ENCODE results near the gene PHF20.
"Not testable (repeated sequence)": the region's sequence is repeated elsewhere in the genome, so short reads cannot be mapped to it uniquely, and the experiment has no call there.

The PHF20 gene

GRCh38 chr20:35783811-35784210 lies 12.0 kb downstream of the PHF20 start:
- DNase-seq: not testable (repeated sequence)

GRCh38 chr20:35785541-35785940 lies 13.7 kb downstream of the PHF20 start:
- not testable (repeated sequence) for DNase-seq

GRCh38 chr20:35788796-35789195 lies 17.0 kb downstream of the PHF20 start:
- no peak for DNase-seq

GRCh38 chr20:35791097-35791496 lies 19.3 kb downstream of the PHF20 start:
- DNase-seq: no peak

GRCh38 chr20:35791821-35792220 lies 20.0 kb downstream of the PHF20 start:
- peak; percentile 80 for DNase-seq

GRCh38 chr20:35792740-35793139 lies 20.9 kb downstream of the PHF20 start:
- DNase-seq: no peak

GRCh38 chr20:35796571-35796970 lies 24.8 kb downstream of the PHF20 start:
- no peak for DNase-seq

- no peak for DNase-seq
These were observed 30.1 kb downstream of the PHF20 start for GRCh38 chr20:35801865-35802264.

GRCh38 chr20:35806075-35806474 lies 34.3 kb downstream of the PHF20 start:
- DNase-seq: no peak

GRCh38 chr20:35807877-35808276 lies 36.1 kb downstream of the PHF20 start:
- DNase-seq: no peak

- DNase-seq: peak; percentile 30
These were observed 48.9 kb downstream of the PHF20 start for GRCh38 chr20:35820715-35821114.

- DNase-seq: peak; percentile 82
These were observed 50.0 kb downstream of the PHF20 start for GRCh38 chr20:35821807-35822242.

GRCh38 chr20:35823147-35823546 lies 51.3 kb downstream of the PHF20 start:
- DNase-seq: no peak

GRCh38 chr20:35823937-35824336 lies 52.1 kb downstream of the PHF20 start:
- no peak for DNase-seq

- DNase-seq: no peak
These were observed 54.7 kb downstream of the PHF20 start for GRCh38 chr20:35826397-35826998.

GRCh38 chr20:35828434-35828833 lies 56.6 kb downstream of the PHF20 start:
- DNase-seq: no peak

GRCh38 chr20:35828916-35829315 lies 57.1 kb downstream of the PHF20 start:
- no peak for DNase-seq

- no peak for DNase-seq
These were observed 58.4 kb downstream of the PHF20 start for GRCh38 chr20:35830264-35830663.

- peak; percentile 53 for DNase-seq
These were observed 59.2 kb downstream of the PHF20 start for GRCh38 chr20:35831029-35831428.

- DNase-seq: no peak
These were observed 60.2 kb downstream of the PHF20 start for GRCh38 chr20:35831971-35832370.

- no peak for DNase-seq
These were observed 61.4 kb downstream of the PHF20 start for GRCh38 chr20:35833241-35833640.

GRCh38 chr20:35837577-35838195 lies 65.9 kb downstream of the PHF20 start:
- DNase-seq: no peak

GRCh38 chr20:35838205-35838604 lies 66.4 kb downstream of the PHF20 start:
- no peak for DNase-seq

- no peak for DNase-seq
These were observed 68.1 kb downstream of the PHF20 start for GRCh38 chr20:35839904-35840303.

- no peak for DNase-seq
These were observed 68.6 kb downstream of the PHF20 start for GRCh38 chr20:35840421-35840820.

Data from fibroblast of skin of back (primary cell).